ENCODE data around the gene ARHGAP24. TPM values are rescaled to one million over a fixed set of nuclear protein-coding genes. Genes with fewer than 3 reads are reported as not detected.
"Not testable (repeated sequence)": the region's sequence is repeated elsewhere in the genome, so short reads cannot be mapped to it uniquely, and the experiment has no call there.

The ARHGAP24 gene
- total RNA-seq, 1 experiment from 2014 or later: 5.8 TPM

- DNase-seq (ENCODE audit: low read depth): no peak
These were observed 40.8 kb downstream of the ARHGAP24 start for GRCh38 chr4:85515701-85516100.

GRCh38 chr4:85518526-85518925, 43.6 kb downstream of the ARHGAP24 start:
- DNase-seq (ENCODE audit: low read depth): not testable (repeated sequence)

- no peak for DNase-seq (ENCODE audit: low read depth)
These were observed 46.1 kb downstream of the ARHGAP24 start for GRCh38 chr4:85520765-85521749.

DNA sequence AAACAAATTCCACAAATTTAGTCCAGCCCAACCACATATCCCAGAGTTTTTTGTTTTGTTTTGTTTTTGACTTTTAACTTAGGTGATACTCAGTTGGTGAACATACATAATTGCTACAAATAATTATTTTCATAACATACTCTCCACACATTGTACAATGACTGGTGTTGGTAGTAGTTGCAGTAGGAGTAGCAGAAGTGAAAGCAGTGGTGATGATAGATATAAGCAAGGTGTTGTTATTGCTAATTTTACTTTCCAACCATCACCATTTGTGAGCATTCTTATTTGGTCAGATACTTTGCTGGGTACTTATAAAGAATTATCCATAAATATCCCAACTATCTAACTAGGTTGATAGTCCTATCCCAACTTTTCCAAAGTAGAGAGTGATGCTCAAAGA, 47.3 kb downstream of the ARHGAP24 start:
- no peak for DNase-seq (ENCODE audit: low read depth)

- DNase-seq (ENCODE audit: low read depth): no peak
These were observed 47.9 kb downstream of the ARHGAP24 start for GRCh38 chr4:85522836-85523235.

- no peak for DNase-seq (ENCODE audit: low read depth)
These were observed 52.9 kb downstream of the ARHGAP24 start for GRCh38 chr4:85527815-85528214.

GRCh38 chr4:85531560-85532341, 56.8 kb downstream of the ARHGAP24 start:
- no peak for DNase-seq (ENCODE audit: low read depth)

GRCh38 chr4:85534120-85534519, 59.2 kb downstream of the ARHGAP24 start:
- no peak for DNase-seq (ENCODE audit: low read depth)

- DNase-seq (ENCODE audit: low read depth): no peak
These were observed 68.9 kb downstream of the ARHGAP24 start for GRCh38 chr4:85543832-85544231.

- no peak for DNase-seq (ENCODE audit: low read depth)
These were observed 69.8 kb downstream of the ARHGAP24 start for GRCh38 chr4:85544751-85545150.

- DNase-seq (ENCODE audit: low read depth): no peak
These were observed 73.2 kb downstream of the ARHGAP24 start for GRCh38 chr4:85548116-85548515.

DNA sequence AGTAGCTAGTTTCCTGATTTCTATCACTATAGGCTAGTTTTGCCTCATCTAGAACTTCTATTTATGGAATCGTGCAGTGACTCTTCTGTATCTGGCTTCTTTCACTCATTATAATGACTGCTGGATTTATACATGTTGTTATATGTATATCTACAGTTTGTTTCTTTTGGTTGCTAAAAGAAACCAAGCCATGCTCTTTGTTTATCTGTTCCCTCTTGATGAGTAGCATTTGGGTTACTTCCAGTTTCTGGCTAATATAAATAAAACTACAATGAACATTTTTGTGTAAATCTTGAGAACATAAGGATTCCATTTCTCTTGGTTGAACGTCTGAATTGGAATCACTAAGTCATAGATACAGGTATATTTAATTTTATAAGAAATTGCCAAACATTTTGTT, 73.9 kb downstream of the ARHGAP24 start:
- no peak for DNase-seq (ENCODE audit: low read depth)

DNA sequence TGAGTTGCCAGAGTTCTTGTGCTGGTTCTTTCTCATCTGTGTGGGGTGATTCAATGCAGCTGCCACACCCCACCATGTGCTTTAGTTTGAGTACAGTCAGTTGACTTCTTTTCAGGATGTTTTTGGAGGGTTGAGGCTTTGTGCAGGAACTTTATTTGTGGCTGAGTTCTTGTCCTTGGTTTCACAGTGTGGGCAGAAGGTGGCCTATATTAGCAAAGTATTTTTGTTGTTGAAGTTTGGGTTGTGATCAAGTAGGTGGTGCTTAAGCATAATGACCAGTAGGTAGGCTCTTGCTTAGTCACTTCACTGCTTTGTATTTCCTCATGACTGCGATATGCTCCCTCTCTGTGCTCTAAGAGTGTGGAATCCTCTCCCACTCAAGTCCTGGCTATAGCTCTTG, 80.3 kb downstream of the ARHGAP24 start:
- DNase-seq (ENCODE audit: low read depth): no peak

DNA sequence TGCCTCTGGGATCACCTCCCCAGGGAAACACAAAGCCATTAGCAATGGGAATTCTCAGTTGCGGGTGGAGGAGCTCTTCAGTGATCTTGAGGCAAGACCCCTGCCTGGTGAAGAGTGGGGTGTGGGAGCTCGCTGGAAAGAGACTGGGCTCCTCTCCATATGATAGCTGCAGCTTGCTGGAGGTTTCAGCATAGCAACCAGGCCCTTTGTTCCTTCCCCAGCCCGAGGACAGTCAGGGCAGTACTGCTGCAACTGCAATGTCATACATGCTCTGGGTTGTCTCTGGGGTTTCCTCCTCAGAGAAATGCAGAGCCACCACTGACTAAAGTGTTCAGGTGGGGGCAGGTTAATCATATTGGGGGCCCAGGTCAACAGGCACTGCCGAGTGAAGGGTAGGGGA, 81.3 kb downstream of the ARHGAP24 start:
- DNase-seq (ENCODE audit: low read depth): no peak

- DNase-seq (ENCODE audit: low read depth): no peak
These were observed 82.3 kb downstream of the ARHGAP24 start for GRCh38 chr4:85557016-85557901.

DNA sequence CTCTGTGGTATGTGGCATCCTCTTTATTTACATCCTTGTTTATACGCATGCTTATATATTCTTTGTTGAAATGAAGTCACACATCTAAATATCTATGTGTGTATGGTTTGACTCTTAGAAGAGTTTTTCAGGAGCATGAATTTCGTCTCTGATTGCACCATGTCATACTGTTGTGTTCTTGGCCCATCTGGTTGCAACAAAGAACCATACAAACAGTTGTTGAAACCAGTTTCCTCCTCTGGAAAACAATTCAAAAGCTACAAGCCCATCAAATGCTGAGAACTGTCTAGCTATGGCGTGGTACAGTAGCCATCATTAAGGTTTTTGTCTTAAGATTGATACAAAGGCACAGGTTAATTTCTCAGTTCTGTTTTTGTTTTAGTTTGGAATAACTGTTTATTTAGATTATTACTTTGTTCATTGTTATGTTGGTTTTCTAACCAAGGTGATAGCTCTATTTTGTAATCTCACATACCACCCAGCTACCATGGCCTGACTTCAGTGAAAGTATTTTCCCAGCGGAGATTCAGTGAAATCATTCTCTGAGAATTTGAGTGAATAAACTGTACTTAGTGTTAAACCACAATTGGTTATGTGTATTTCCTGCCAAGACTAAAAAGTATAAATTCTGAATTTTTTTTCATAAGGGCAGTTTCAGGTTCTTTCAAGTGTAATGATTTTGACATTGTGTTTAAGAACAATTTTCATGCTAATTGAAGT, 91.0 kb downstream of the ARHGAP24 start:
- no peak for DNase-seq (ENCODE audit: low read depth)

- no peak for DNase-seq (ENCODE audit: low read depth)
These were observed 94.9 kb downstream of the ARHGAP24 start for GRCh38 chr4:85569730-85570299.

- no peak for DNase-seq (ENCODE audit: low read depth)
These were observed 95.4 kb downstream of the ARHGAP24 start for GRCh38 chr4:85570388-85570787.

- no peak for DNase-seq (ENCODE audit: low read depth)
These were observed 96.1 kb downstream of the ARHGAP24 start for GRCh38 chr4:85571008-85571407.

- no peak for DNase-seq (ENCODE audit: low read depth)
These were observed 98.3 kb downstream of the ARHGAP24 start for GRCh38 chr4:85573270-85573669.
